ENCODE data around the gene DDR2.
"Not testable (repeated sequence)": the region's sequence is repeated elsewhere in the genome, so short reads cannot be mapped to it uniquely, and the experiment has no call there.

Gene DDR2

DNA sequence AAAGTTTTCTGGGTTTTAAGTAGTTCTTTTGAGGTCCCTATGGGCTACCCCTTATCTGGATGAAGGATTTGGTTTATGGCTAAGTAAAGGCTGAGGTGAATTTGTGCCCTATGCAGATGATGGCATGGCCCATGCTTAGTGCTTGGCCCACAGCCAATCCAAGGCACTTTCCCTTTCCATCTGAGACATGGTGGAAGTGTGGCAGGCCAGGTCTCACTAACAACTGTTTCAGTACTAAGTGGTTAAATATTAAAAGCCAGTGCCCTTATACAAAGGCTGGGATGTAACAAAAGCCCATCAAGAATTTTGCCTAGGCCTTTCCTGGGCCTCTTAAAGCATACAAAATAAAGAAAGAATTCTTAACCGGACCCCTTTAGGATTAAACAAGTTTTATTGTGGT lies 156.5 kb downstream of the DDR2 start:
- DNase-seq, result not testable (repeated sequence)

DNA sequence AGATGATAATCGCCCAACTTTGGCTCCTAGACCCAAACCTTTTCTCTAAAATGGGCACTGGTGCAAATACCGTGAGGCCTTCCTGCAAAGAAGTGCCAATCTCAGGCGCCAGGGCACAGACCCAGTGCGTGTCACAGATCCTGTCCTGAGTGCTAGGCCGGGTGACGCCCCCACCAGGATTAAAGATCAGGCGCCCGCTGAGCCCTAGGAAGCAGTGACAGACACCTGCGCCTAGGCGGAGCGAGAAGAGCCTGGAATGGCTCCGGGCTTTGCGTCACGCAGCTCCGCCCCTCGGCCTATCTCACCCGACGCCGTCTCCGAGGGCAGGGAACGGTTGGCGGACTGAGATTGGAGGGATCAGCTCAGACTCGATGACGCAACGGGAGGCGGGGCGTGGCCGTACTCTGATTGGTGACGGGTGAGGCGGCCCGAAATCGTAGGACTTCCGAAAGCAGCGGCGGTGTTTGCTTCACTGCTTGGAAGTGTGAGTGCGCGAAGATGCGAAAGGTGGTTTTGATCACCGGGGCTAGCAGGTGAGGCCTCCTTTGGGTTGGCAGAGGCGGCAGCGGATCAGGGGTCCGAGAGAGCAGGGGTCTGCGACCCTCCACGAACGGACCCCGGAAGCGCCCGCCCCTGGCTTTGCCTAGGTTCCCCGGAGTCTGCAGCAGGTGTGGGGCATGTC lies 158.2 kb downstream of the DDR2 start, which contains the start of gene HSD17B7:
HSD17B7 (plus strand) TSS at position 400 of the 682 bp plus-strand sequence; CDS start at position 499, 99 bp downstream.
- DNase-seq, result peak; percentile 79

DNA sequence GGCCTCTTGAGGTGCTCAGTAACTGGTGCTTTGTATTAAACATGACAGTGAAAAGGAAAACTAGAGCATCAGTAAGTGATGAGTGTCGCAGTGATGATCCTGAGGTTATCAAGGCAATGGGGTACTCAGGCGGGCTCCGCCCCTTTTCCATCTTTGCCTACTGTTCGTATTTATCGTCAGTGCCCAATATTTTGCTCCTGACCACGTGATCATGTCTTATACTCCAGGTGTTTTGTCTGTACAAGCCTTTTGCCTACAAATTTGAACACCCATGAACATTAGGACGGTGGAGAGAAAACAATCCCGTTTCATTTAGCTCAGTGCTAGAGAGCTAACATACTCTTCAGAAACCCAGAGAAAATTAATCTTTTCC lies 158.7 kb downstream of the DDR2 start:
- DNase-seq, result not testable (repeated sequence)

DNA sequence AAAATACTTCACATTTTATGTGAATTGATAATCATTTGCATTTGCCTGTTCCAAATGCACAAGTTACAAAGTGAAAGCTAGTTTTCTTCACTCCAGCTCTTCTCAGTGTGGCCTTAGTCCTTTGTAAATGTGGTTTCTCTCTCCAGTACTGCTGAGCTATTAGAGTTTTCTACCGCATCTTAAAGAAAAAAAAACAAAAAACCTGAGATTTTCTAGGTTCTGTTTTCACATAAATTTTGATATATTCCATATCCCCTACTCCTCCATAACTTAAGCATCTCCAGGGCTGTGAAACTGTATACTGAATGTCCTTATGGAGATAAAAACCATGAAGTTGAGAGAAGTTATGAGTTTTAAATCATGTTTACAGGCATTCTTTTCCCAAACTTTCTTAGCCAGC lies 162.0 kb downstream of the DDR2 start:
- not testable (repeated sequence) for DNase-seq

DNA sequence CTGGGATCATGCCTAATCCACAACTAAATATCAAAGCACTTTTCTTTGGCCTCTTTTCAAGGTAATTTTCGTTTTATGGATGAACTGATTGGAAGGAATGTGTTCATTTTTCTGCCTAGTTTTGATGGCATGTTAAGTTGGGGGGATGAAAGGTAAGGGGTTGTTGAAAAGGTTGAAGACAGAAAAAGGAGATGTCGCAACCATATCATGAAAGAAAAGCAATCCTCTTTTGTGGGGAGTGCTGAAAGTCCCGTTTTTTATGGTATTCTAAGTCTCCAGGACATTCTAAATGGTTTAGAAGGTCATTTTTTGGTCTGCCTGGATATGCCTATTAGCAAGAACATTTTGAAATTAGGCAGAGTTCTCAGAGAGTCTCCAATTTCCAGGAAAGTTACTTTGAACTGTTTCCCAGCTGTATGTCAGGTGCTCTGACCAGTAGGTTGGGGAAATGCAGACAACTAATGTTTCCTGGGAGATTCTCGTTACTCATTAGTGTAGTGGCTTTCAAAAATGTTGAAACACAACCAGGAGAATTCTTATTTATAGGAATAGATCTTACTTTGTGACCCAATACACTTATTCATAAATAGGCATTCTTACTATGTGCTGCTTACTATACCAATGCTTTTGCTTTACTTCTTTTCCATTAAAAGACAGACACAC lies 164.5 kb downstream of the DDR2 start:
- DNase-seq, result not testable (repeated sequence)

DNA sequence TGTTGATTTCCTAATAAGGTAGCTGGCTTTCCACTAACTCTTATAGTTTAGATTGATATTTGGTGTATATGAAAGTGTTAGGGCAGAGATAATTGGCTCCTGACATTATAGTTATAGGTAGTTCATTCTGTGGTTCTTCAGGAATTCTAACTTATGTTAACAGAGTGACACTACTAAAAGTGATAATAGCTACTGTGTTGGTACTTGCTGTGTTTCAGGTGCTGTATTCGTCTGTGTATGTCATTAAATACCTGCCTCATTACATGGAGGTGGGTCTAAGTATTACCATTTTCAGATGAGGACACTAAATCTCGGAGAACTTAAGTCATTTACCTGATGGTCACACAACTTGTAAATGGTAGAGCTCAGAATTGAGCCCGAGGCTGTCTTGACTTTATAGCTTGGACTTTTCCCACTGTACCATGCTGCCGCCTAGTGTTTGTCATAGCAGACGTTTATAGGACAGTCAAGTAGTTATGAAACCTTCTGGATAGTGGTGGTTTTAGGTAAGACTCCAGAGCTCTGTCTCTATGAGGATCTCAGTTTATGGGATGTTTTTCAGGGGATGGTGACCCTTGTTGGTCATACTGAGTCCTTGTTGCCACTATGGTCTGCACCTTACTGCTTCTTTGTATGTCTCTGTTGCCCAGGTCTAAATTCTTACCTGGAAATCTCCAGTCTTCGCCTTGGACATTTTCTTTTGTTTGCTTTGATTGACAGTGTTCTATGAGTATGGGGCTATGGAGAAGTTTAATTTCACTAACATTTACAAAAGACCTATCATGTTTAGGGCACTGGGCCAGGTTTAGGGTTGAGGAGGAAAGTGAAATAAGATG lies 167.9 kb downstream of the DDR2 start:
- DNase-seq, result not testable (repeated sequence)

DNA sequence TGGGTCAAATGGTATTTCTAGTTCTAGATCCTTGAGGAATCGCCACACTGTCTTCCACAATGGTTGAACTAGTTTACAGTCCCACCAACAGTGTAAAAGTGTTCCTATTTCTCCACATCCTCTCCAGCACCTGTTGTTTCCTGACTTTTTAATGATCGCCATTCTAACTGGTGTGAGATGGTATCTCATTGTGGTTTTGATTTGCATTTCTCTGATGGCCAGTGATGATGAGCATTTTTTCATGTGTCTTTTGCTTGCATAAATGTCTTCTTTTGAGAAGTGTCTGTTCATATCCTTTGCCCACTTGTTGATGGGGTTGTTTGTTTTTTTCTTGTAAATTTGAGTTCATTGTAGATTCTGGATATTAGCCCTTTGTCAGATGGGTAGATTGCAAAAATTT lies 175.2 kb downstream of the DDR2 start:
- not testable (repeated sequence) for DNase-seq

DNA sequence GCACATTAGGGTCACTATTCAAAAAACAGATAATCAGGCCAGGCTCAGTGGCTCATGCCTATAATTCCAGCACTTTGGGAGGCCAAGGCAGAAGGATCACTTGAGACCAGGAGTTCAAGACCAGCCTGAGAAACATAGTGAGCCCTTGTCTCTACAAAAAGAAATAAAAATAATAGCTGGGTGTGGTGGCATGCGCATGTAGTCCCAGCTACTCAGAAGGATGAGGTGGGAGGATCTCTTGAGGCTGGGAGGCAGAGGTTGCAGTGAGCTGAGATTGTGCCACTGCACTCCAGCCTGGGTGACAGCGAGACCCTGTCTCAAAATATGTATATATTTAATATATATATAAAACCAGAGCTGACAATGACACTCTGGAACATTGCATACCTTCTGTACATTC lies 180.1 kb downstream of the DDR2 start:
- DNase-seq, result not testable (repeated sequence)

DNA sequence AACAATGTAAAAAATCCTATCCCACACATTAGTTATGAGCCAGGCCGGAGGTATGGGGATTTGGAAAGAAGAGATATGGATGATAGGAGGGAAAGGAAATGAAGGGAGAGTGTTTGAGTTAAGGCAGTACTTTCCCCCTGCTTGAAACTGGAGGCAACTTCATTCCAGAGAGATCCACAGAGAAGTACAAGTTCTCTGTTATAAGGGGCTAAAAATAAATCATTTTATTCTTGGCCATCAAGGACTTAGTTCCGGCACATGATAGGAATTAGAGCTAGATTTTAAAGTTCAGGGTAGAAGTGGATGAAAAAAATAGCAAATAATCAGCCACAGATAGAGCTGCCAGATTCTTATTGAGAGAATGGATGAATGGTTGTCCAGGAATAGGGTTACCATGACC lies 185.9 kb downstream of the DDR2 start:
- DNase-seq, result not testable (repeated sequence)

DNA sequence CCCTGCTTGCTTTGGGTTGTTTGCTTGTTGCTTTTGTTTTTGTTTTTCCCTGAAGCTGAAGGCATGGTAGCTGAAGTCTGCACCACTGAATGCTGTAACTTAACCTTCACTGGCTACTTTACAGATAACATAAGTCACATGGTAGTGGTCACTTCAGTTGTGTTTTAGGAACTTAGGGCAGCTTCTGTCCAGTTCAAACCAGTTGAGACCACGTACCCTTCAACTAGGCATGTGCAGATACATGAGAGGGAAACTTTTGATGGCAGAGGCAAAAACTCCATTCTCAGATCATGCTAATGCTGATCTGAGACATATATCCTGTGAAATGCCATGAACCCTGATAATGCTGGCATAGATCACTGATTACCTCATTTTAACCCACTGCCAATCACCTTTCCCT lies 186.4 kb downstream of the DDR2 start:
- not testable (repeated sequence) for DNase-seq

DNA sequence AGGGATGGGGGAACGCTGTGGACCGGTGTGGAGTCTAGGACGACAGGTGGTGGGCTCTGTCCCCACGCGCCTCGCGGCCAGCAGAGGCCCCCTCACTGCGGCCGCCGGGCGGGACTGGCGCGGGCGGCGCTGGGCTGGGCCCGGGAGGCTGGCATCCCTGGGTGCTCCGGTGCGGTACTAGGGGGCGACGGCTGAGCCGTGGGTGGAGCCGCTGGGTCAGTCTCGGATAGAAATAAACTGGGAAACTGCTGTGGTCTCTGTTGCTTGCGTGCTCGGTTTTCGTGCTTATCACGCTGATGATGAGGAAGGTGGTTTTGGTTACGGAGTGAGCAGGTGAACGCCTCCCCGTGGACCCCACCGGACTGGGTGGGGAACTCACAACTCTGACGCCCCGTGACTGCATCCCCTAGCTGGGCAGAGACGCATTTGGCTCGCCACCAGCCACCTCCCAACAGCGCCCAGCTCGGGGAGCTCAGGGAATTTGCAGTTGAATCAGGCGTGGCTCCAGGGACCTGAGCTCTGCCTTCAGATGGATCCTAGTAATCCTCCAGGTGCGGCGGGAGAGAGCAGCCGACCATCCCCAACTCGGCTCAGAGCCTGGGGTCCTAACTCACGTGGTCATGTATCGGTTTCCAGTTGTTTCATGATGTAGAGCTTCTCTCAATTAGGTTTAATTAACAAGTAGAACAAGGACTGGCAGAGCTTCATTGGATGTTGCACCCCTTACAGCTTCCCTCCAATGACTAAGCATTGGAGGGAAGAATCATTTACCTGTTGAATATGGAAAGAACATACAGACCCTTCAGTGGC lies 190.3 kb downstream of the DDR2 start:
- peak; percentile 20 for DNase-seq

DNA sequence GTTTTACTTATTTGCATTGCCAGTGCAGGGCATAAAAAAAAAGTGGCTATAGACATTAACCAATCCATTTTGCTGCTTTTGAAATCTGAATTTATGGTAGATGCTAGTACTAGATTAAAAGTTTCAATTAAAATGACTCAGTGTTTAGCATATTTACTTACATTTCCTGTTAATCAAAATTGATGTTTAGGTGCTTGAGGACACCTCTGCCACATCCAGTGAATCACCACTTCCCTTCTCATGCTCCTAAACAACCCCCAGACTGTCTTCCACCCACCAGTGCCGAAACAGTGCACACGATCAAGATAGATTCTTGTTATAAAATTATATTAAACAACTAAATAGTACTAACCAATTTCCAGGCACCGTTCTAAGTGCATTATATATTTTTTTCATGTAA lies 191.0 kb downstream of the DDR2 start:
- DNase-seq, result no peak

DNA sequence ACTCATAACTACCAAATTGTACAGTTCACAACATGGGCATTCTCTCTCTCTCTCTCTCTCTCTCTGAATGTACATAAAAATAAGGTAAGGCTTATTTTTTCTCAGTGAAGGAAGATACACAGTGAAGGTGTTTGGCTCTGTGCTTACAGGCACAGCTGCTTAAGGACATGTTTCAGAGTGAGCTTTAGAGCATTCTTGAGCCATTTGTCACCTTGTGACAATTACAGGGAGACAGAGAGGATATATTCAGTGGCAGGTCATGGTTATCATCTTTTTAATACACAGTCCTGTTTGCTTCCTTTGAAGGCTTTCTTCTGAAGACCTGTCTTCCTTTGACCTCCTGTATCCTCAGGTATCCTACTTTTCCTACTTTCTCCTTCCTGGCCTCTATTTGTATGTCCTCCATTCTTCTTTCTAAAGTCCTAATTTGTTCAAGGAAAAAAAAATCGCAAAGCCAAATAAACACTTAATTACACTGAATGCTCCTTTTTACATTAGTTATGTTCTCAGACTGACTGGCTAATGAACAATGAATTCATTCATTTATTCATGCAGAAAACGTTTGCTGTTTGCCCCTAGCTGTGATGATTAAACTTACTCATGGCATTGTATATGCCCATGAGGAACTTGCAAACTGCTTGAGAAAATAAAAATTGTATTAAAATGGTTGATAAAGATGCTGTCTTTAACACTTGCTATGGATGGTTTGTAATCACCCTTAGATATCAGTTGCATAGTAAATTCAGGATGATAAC lies 191.7 kb downstream of the DDR2 start:
- DNase-seq, result no peak

DNA sequence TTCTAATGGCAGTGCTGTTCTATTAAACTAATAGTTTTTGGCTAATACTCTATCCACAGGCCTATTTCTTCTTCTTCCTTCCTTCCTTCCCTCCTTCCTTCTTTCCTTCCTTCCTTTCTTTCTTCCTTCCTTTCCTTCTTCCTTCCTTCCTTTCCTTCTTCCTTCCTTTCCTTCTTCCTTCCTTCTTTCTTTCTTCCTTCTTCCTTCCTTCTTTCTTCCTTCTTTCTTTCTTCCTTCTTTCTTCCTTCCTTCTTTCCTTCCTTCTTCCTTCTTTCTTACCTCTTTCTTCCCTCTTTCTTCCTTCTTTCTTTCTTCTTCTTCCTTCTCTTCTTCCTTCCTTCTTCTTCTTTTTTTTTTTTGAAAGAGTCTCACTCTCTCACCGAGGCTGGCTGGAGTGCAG lies 197.0 kb downstream of the DDR2 start:
- no peak for DNase-seq

DNA sequence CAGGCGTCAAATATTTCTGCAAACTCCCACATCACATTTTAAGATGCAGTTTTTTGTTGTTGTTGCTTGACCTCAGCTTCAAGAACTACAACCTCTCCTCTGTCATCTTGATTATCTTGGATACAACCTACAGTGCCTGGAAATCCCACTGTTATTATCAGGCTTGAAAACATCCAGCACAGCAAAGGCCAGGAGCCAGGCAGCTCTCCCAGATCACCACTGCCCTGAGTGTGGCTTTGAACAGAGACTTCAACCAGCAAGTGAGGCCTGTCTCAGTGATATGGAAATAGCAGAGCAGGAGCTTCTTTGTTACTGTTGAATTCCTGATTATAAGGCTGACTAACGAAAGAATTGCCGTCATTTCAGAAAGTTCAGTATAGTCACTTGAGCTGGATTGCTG lies 200.2 kb downstream of the DDR2 start:
- no peak for DNase-seq

DNA sequence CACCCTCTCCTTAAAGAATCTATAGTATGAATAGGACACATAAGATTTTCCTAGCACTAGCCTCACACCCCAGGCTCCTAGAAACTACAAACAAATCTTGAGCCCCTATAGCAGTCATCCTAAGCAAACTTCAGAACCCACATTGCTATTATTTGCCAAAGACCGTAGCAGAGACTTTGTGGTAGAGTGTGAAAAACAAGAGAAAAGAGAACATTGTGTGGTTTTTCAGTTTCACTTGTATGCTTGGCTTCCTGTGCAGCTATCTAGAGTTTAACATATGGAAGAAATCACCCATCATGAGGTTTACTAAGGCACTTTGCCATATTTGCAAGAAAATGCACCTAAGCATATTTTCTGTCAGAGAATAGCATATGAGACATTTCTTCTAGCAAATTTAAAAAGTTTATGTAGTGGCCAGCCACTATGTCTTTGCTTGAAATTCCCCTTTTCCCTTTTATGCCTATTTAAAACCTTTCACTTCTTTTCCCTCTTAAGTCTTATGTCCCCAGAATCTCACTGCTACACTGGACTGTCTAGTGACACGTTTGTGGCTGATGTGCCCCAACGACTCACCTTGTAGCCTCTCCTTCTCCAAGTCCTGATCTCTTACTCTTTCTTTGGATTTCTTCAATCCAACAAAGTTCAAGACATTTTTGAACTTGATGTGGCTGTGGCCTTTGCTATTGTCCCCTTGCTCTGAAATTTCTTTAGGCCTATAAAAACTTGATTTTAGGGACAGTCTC lies 203.1 kb downstream of the DDR2 start:
- DNase-seq, result no peak
